Lower leg skin (tissue), 4 donors: ENCODE results near the gene CMTM1. TPM values are rescaled to one million over a fixed set of nuclear protein-coding genes. Genes with fewer than 3 reads are reported as not detected.

Experiments
- DNase-seq, 2 donors: peaks; one replicate each; pipeline ENCODE4 v3.0.0-alpha.2; 2019; ENCODE audit warnings: low spot score in 2 of 2
- H3K4me3 ChIP-seq: fragments of 200-600 bp; sonication (generic); 2 replicates; pipeline ENCODE4 v1.5.1; 2017; ENCODE audit warnings: mild to moderate bottlenecking, low read depth; ENCODE audit not compliant: poor library complexity, severe bottlenecking
- CTCF ChIP-seq, 3 donors: fragments of 450-650 bp; IDR thresholded peaks; one replicate each; pipeline ENCODE4 v1.5.1; 2016; ENCODE audit warnings: antibody characterized with exemption in 3 of 3, mild to moderate bottlenecking in 3 of 3, moderate library complexity in 2 of 3
- POLR2A ChIP-seq, 2 donors: fragments of 450-650 bp; IDR thresholded peaks; one replicate each; pipeline ENCODE4 v1.6.1; 2016 to 2017; ENCODE audit warnings: antibody characterized with exemption in 2 of 2, mild to moderate bottlenecking in 1 of 2, moderate library complexity in 1 of 2
- WGBS, 2 donors: methylation state at CpG; one replicate each; pipeline ENCODE4 v1.1.5; 2018; 5-methylcytosine and 5-hydroxymethylcytosine counted together
- intact Hi-C: fragments of 100-400 bp; cut with DNase I; formaldehyde crosslinking; loops from one replicate; pipeline ENCODE4 v1.15.0; 2023; ENCODE audit warnings: low total_unique reads
- total RNA-seq, 4 donors: library from RNA; depleted of rRNA; stranded (reverse); fragments of >200 nt; gene quantifications; one replicate each; pipeline ENCODE4 v1.1.0, GENCODE V29; 2016

CMTM1 gene
- total RNA-seq, 4 donors from 2014 or later, result 0.39 to 2.1 (median 1.9) TPM; not detected in 1

DNA sequence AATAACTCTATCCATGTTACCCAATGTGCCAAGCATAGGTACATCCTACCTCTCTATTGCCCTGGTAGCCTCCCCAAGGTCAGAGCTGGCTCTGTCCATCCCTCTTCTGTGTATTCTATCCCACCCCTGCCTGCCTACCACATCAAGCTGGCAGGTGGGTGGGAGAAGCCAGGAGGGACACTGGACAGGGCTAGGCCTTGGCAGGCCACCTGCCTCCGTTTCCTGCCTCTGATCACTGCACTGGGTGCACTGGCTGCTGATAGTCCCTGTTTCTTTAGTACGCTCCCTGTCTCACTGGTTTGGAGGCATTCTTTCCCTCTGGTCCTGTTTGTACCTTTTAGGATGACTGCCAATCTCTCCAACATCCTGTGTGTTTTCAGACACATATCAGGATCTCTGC is 29.0 kb upstream of the CMTM1 start:
- DNase-seq, result peak in 1 of 2 donors; percentile 70
- 93 to 94% methylated on average over 2 of the region's 2 CpGs for WGBS, 2 donors
- intact Hi-C loops, result no loop called here

DNA sequence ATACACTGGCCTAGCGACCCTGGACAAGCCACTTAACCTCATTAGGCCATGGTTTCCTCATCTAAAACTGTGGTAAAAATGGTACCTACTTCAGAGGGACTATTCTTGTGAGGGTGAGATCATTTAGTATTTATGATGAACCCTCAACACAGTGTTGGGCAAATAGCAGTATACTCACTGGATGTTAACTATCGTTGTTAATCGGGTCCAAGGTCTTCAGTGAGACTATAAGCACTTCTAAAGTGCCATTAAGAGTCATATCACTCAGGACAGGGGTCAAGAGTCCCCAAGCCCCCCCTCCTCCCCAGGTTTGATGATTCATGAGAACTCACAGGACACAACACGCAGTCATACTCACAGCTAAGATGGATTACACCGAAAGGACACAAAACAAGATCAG is 27.3 kb upstream of the CMTM1 start:
- no peak for TF ChIP-seq POLR2A (IDR thresholded peaks at IDR 0.05)
- TF ChIP-seq CTCF (IDR thresholded peaks at IDR 0.05), result no peak
- no peak overlapping the region for H3K4me3 ChIP-seq
- 77 to 86% methylated on average over 5 of the region's 5 CpGs for WGBS, 2 donors
- intact Hi-C loops, result no loop called here
- DNase-seq, result peak in 1 of 2 donors; percentile 48

More for the DNA sequence above, 29.0 kb upstream of the CMTM1 start:
- H3K4me3 ChIP-seq, result no peak overlapping the region
- TF ChIP-seq POLR2A (IDR thresholded peaks at IDR 0.05), result no peak
- no peak for TF ChIP-seq CTCF (IDR thresholded peaks at IDR 0.05)

GRCh38 chr16:66539623-66540469 is 26.4 kb upstream of the CMTM1 start:
- WGBS, 2 donors, result 68 to 88% methylated on average over 3 of the region's 3 CpGs
- intact Hi-C loops, result loop anchor here (10.0 kb wide), 1 partner anchor 1805 kb away; no protein-coding TSS in a partner anchor
- no peak overlapping the region for H3K4me3 ChIP-seq
- DNase-seq, result peak in 1 of 2 donors; percentile 56
- no peak for TF ChIP-seq CTCF (IDR thresholded peaks at IDR 0.05)
- no peak for TF ChIP-seq POLR2A (IDR thresholded peaks at IDR 0.05)

GRCh38 chr16:66541388-66542355 is 24.6 kb upstream of the CMTM1 start:
- TF ChIP-seq POLR2A (IDR thresholded peaks at IDR 0.05), result no peak
- TF ChIP-seq CTCF (IDR thresholded peaks at IDR 0.05), result no peak
- 86 to 92% methylated on average over 18 of the region's 18 CpGs for WGBS, 2 donors
- DNase-seq, result peak in 1 of 2 donors; percentile 68
- intact Hi-C loops, result loop anchor here (10.0 kb wide), 1 partner anchor 1807 kb away; no protein-coding TSS in a partner anchor
- H3K4me3 ChIP-seq, result no peak overlapping the region

DNA sequence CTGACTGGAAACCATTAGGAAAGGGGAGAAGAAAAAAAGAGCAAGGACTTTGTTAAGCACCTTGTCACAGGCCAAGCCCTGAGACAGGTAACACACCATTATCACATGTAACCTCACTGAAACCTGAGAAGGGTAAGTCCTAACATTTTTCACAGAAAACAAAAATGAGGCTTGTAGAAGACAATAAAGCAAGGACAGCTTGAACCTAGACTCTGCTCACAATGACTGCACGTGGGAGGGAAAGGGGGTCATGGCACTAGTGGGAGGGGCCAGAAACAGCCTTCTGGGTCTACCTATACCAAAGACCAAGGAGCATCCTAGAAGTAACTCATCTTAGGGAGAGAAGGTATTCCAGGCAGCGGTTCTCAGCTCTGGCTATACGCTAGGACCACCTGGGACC is 23.8 kb upstream of the CMTM1 start:
- WGBS, 2 donors, result 82 to 88% methylated on average over 3 of the region's 3 CpGs
- no peak overlapping the region for H3K4me3 ChIP-seq
- DNase-seq, result peak in 1 of 2 donors; percentile 65
- intact Hi-C loops, result loop anchor here (10.0 kb wide), 1 partner anchor 1808 kb away; no protein-coding TSS in a partner anchor
- no peak for TF ChIP-seq CTCF (IDR thresholded peaks at IDR 0.05)
- TF ChIP-seq POLR2A (IDR thresholded peaks at IDR 0.05), result no peak
